ENCODE data around the gene ACVR2A.

The ACVR2A gene

GRCh38 chr2:147844697-147845410 is at the start of gene ACVR2A:
TSS of gene ACVR2A (plus strand) at chr2:147845029. CDS start at chr2:147845153, 124 bp downstream.
- peak; percentile 51 for DNase-seq

GRCh38 chr2:147800316-147800715 is 44.5 kb upstream of the ACVR2A start:
- DNase-seq: no peak

GRCh38 chr2:147806846-147807245 is 38.0 kb upstream of the ACVR2A start:
- no peak for DNase-seq

GRCh38 chr2:147808520-147808919 is 36.3 kb upstream of the ACVR2A start:
- DNase-seq: no peak

- no peak for DNase-seq
These were observed 33.7 kb upstream of the ACVR2A start for GRCh38 chr2:147810883-147811765.

GRCh38 chr2:147818741-147819140 is 26.1 kb upstream of the ACVR2A start:
- no peak for DNase-seq

- no peak for DNase-seq
These were observed 20.2 kb upstream of the ACVR2A start for GRCh38 chr2:147824620-147825019.

GRCh38 chr2:147826278-147827087 is 18.3 kb upstream of the ACVR2A start:
- DNase-seq: no peak

GRCh38 chr2:147827088-147827375 is 17.8 kb upstream of the ACVR2A start:
- DNase-seq: no peak

GRCh38 chr2:147829106-147829505 is 15.7 kb upstream of the ACVR2A start:
- peak; percentile 52 for DNase-seq

GRCh38 chr2:147836099-147836498 is 8.7 kb upstream of the ACVR2A start:
- no peak for DNase-seq

GRCh38 chr2:147843391-147843863 is 1.4 kb upstream of the ACVR2A start:
- DNase-seq: no peak

GRCh38 chr2:147843864-147844696 is 749 bp upstream of the ACVR2A start:
- DNase-seq: peak; percentile 81

- peak; percentile 11 for DNase-seq
These were observed 662 bp downstream of the ACVR2A start for GRCh38 chr2:147845411-147845971.

GRCh38 chr2:147846412-147847081 is 1.7 kb downstream of the ACVR2A start:
- DNase-seq: no peak

GRCh38 chr2:147847746-147848391 is 3.0 kb downstream of the ACVR2A start:
- no peak for DNase-seq

- DNase-seq: no peak
These were observed 6.0 kb downstream of the ACVR2A start for GRCh38 chr2:147850838-147851237.

GRCh38 chr2:147851244-147851930 is 6.6 kb downstream of the ACVR2A start:
- no peak for DNase-seq

- DNase-seq: no peak
These were observed 9.8 kb downstream of the ACVR2A start for GRCh38 chr2:147854557-147855134.

GRCh38 chr2:147855316-147855715 is 10.5 kb downstream of the ACVR2A start:
- DNase-seq: no peak
